Nephron (organoid): ENCODE data around the gene PRSS21.
A peak's percentile ranks its signal among the peaks of the same experiment; 100 is the strongest.

Source experiments
- H3K27ac Mint-ChIP-seq, 3 experiments: 2 replicates each; pipeline ENCODE4 v1.8.0; 2020; ENCODE audit warnings: mixed read lengths in 3 of 3, mild to moderate bottlenecking in 2 of 3, moderate library complexity in 1 of 3
- H3K27me3 Mint-ChIP-seq: 2 replicates; pipeline ENCODE4 v1.8.0; 2021; ENCODE audit warnings: low read depth, mild to moderate bottlenecking, moderate library complexity, mixed read lengths
- H3K36me3 Mint-ChIP-seq: 2 replicates; pipeline ENCODE4 v1.8.0; 2020; ENCODE audit warnings: low read depth, mixed read lengths
- H3K4me1 Mint-ChIP-seq: 2 replicates; pipeline ENCODE4 v1.8.0; 2020; ENCODE audit warnings: mixed read lengths
- H3K4me3 Mint-ChIP-seq, 3 experiments: 2 replicates each; pipeline ENCODE4 v1.8.0; 2020; ENCODE audit warnings: mild to moderate bottlenecking in 3 of 3, mixed read lengths in 3 of 3, moderate library complexity in 2 of 3
- H3K9me3 Mint-ChIP-seq: 2 replicates; pipeline ENCODE4 v1.8.0; 2020; ENCODE audit warnings: mixed read lengths
- CTCF ChIP-seq, 3 experiments: fragments of 200-600 bp; sonication (generic); IDR thresholded peaks; one replicate each; pipeline ENCODE4 v1.5.0; 2021; ENCODE audit warnings: antibody characterized with exemption in 3 of 3; ENCODE audit not compliant: unreplicated experiment in 3 of 3

Gene PRSS21

GRCh38 chr16:2770057-2770951, 46.7 kb upstream of the PRSS21 start:
- H3K9me3 Mint-ChIP-seq = peaks cover 8% of the 10 kb centered on the region

GRCh38 chr16:2771496-2772402, 45.3 kb upstream of the PRSS21 start:
- TF ChIP-seq CTCF (IDR thresholded peaks at IDR 0.05; ENCODE audit: unreplicated experiment in 3 of 3) = no peak
- peaks cover 31% of the 10 kb centered on the region for H3K4me1 Mint-ChIP-seq
- H3K9me3 Mint-ChIP-seq = peaks cover under 1% of the 10 kb centered on the region
- H3K27me3 Mint-ChIP-seq = no peaks in the 10 kb centered on the region
- peak overlapping the region in 2 of 3 experiments; percentile 19 to 42 for H3K4me3 Mint-ChIP-seq
- H3K36me3 Mint-ChIP-seq = peaks cover 60% of the 10 kb centered on the region
- peak overlapping the region in 2 of 3 experiments; percentile 46 to 76 for H3K27ac Mint-ChIP-seq

More at GRCh38 chr16:2770057-2770951, 46.7 kb upstream of the PRSS21 start:
- Mint-ChIP-seq H3K4me1 (peaks cover 25% of the 10 kb centered on the region), H3K36me3 (peaks cover 74% of the 10 kb centered on the region), H3K4me3 (no peak overlapping the region), H3K27me3 (no peaks in the 10 kb centered on the region), H3K27ac (peak overlapping the region; percentile 29 to 79 (median 76))
- no peak for TF ChIP-seq CTCF (IDR thresholded peaks at IDR 0.05; ENCODE audit: unreplicated experiment in 3 of 3)

- no peak for TF ChIP-seq CTCF (IDR thresholded peaks at IDR 0.05; ENCODE audit: unreplicated experiment in 3 of 3)
- Mint-ChIP-seq H3K27ac (peak overlapping the region in 2 of 3 experiments; percentile 10 to 46), H3K9me3 (no peaks in the 10 kb centered on the region), H3K27me3 (no peaks in the 10 kb centered on the region), H3K4me1 (peaks cover 38% of the 10 kb centered on the region), H3K4me3 (peak overlapping the region in 2 of 3 experiments; percentile 34 to 41), H3K36me3 (peaks cover 47% of the 10 kb centered on the region)
Measured at GRCh38 chr16:2773188-2773968, 43.7 kb upstream of the PRSS21 start.

GRCh38 chr16:2774161-2774891, 42.7 kb upstream of the PRSS21 start:
- H3K27me3 Mint-ChIP-seq = no peaks in the 10 kb centered on the region
- H3K27ac Mint-ChIP-seq = peak overlapping the region in 2 of 3 experiments; percentile 41 to 48
- peaks cover 40% of the 10 kb centered on the region for H3K36me3 Mint-ChIP-seq
- peak overlapping the region; percentile 51 to 67 (median 51) for H3K4me3 Mint-ChIP-seq
- TF ChIP-seq CTCF (IDR thresholded peaks at IDR 0.05; ENCODE audit: unreplicated experiment in 3 of 3) = no peak
- no peaks in the 10 kb centered on the region for H3K9me3 Mint-ChIP-seq
- peaks cover 39% of the 10 kb centered on the region for H3K4me1 Mint-ChIP-seq
